ENCODE measurements around the gene POLR2F.

POLR2F gene

DNA sequence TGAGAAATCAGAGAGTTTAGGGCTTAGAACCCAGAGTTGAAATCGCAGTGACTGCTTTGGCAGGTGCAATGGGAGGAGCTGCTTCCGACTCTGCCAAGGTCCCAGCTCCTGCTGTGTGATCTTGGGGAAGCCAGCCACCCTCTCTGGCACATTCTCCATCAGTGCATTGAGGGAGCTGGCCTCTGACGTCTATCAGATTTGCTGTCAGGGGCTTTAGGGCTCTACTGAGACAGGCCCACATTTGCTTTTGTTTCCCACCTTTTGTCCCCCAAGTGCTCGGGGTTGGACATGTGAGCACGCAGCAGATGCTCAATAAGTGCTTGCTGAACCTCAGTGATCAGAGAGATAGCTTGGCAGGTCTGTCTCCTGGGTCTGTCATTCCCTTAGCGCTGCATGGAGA, 41.5 kb downstream of the POLR2F start:
- in situ Hi-C loops (cut with MboI; ENCODE audit: low sequenced_read_pairs, unreplicated experiment): no loop called here
- DNase-seq (ENCODE audit: low spot score): no peak

DNA sequence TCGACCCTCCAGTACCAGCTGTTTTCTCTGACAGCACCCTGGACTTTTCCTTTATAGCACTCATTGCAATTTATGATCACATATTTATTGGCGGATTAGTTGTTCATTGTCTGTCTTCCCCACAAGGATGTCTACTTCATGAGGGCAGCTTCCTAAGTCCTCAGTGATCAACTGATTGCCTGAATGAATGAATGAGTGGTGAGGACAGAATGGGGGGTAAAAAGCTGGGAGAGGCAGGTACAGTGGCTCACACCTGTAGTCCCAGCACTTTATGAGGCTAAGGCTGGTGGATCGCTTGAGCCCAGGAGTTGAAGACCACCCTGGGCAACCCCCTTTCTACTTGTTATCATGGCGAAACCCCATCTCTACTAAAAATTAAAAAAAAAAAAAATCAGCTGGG, 42.0 kb downstream of the POLR2F start:
- in situ Hi-C loops (cut with MboI; ENCODE audit: low sequenced_read_pairs, unreplicated experiment): no loop called here
- TF ChIP-seq, protein P1, sequence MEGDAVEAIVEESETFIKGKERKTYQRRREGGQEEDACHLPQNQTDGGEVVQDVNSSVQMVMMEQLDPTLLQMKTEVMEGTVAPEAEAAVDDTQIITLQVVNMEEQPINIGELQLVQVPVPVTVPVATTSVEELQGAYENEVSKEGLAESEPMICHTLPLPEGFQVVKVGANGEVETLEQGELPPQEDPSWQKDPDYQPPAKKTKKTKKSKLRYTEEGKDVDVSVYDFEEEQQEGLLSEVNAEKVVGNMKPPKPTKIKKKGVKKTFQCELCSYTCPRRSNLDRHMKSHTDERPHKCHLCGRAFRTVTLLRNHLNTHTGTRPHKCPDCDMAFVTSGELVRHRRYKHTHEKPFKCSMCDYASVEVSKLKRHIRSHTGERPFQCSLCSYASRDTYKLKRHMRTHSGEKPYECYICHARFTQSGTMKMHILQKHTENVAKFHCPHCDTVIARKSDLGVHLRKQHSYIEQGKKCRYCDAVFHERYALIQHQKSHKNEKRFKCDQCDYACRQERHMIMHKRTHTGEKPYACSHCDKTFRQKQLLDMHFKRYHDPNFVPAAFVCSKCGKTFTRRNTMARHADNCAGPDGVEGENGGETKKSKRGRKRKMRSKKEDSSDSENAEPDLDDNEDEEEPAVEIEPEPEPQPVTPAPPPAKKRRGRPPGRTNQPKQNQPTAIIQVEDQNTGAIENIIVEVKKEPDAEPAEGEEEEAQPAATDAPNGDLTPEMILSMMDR (IDR thresholded peaks at IDR 0.05; ENCODE audit: borderline replicate concordance, control extremely low read depth, extremely low read depth, insufficient read depth, missing control alignments): no peak
- DNase-seq (ENCODE audit: low spot score): no peak

More for the DNA sequence above, 41.5 kb downstream of the POLR2F start:
- TF ChIP-seq, protein P1 (IDR thresholded peaks at IDR 0.05; ENCODE audit: borderline replicate concordance, control extremely low read depth, extremely low read depth, insufficient read depth, missing control alignments): no peak

DNA sequence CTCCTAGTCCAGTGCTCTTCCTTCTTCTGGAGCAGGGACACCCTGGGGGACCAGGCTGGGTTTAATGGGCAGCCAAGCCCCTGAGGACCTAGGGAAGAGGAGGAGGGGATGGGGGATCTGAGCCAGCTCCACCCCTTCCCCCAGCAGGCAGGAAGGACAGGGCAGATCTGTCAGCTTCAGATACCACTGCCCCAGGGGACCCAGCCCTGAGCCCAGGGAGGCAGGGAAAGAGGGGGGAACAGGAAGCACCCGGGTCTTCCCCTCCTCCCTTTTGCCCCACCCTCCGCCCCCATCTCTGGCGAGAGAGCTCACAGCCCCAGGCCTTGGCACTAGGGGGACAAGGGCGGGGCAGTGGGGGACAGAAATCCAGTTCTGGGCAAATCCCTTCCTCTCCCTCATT, 42.6 kb downstream of the POLR2F start:
- in situ Hi-C loops (cut with MboI; ENCODE audit: low sequenced_read_pairs, unreplicated experiment): no loop called here

DNA sequence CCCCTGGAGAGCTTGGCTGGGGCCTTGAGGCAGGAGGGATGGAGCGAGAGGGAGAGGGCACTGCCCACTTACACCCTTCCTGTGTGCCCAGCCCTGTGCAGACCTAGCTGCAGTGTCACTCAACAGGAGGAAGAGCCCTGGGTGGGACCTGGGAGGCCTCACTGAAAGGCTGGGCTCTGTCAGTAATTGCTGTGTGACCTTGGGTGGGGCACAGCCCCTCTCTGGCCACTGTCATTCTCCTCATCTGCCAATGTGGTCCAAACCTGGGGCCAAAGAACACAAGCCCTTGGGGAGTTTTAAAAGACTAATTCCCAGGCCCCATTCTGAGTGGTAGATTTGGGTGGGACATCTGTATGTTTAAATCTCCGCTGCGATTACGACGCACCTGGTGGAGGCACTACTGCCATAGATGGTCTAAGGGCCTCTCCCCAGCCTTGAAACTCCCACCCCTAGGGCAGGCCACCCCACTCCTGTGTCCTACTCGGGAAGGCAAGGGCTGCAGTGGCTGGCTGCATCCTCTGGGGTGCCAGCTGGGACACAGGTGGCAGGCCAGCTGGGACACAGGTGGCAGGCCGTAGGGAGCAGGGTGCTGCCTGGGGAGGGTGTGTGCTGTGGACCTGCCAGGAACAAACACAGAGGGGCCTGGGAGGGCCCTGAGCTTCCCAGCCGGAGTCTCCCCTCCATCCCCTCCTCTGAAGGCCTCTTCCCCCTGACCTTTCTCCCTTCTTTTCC, 43.2 kb downstream of the POLR2F start:
- TF ChIP-seq, protein P1 (IDR thresholded peaks at IDR 0.05; ENCODE audit: borderline replicate concordance, control extremely low read depth, extremely low read depth, insufficient read depth, missing control alignments): no peak
- no peak for DNase-seq (ENCODE audit: low spot score)
- in situ Hi-C loops (cut with MboI; ENCODE audit: low sequenced_read_pairs, unreplicated experiment): no loop called here

More for the DNA sequence above, 42.6 kb downstream of the POLR2F start:
- TF ChIP-seq, protein P1 (IDR thresholded peaks at IDR 0.05; ENCODE audit: borderline replicate concordance, control extremely low read depth, extremely low read depth, insufficient read depth, missing control alignments): no peak
- no peak for DNase-seq (ENCODE audit: low spot score)

DNA sequence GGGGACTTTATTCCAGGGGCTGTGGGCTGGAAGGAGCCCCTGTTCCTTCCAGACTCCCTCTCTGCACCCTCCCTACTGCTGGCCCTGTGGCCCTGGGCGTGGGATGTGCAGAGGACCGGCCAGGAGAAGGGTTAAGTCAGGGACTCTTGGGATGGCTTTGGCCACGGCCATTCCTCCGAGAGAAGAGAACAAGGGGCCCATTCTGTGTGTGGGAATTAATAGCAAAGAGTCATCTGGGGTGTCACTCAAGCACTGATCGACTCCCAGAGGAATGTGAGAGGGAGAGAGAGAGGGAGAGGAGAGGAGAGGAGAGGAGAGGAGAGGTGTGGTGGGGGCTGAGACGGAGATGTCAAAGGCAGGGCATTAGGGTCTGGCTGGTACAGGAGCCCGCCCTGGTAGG, 45.0 kb downstream of the POLR2F start:
- in situ Hi-C loops (cut with MboI; ENCODE audit: low sequenced_read_pairs, unreplicated experiment): no loop called here
- no peak for DNase-seq (ENCODE audit: low spot score)
- TF ChIP-seq, protein P1 (IDR thresholded peaks at IDR 0.05; ENCODE audit: borderline replicate concordance, control extremely low read depth, extremely low read depth, insufficient read depth, missing control alignments): no peak

DNA sequence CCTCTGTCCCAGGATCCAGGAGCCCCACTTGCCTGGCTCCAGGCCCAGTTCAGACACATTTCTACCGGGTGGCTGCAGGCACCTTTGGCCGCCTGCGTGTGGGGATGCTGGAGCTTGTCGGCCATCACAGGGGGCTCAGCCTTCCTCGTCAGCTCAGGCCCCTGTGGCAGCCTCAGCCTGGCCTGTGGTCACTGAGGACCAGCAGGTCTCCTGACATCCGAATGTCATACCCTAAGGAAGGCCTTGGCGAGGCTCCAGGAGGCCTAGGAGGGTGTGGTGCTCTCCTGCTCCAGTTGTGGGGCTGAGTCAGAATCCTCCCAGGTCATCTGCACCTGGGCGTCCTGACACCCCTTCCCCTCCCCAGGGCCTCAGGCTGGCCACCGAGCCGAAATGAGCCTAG, 45.7 kb downstream of the POLR2F start:
- TF ChIP-seq, protein P1 (IDR thresholded peaks at IDR 0.05; ENCODE audit: borderline replicate concordance, control extremely low read depth, extremely low read depth, insufficient read depth, missing control alignments): no peak
- DNase-seq (ENCODE audit: low spot score): no peak
- in situ Hi-C loops (cut with MboI; ENCODE audit: low sequenced_read_pairs, unreplicated experiment): no loop called here

All from GM13976 (cell line).